Measurements from ENCODE around the gene ATRIP.

ATRIP gene

DNA sequence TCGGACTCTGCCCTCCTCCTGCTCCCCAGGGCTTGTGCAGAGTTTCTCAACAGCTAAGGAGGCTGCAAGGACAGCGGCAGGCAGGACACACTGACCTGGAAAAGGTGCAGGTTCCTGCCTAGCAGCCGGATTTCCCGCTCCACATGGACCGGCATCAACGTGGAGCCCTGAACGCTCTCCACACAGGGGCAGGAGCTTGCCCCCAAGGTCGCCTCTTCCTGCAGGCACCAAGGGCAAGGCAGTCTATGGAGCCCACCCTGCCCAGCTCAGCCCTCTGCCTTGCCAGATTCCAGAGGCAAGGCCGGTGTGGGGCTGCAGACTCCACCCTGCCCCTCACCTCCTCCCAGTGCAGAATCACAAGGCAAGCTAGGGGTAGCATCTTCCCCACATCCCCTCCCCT, 27.4 kb upstream of the ATRIP start:
- in situ Hi-C loops (cut with MboI; ENCODE audit: low pct_unique_long_range_greater_than_20kb, low sequenced_read_pairs, unreplicated experiment) = no loop called here
- DNase-seq (ENCODE audit: low spot score) = no peak
- TF ChIP-seq CTCF (IDR thresholded peaks at IDR 0.05; ENCODE audit: extremely low read depth, insufficient read depth, missing control alignments) = no peak

DNA sequence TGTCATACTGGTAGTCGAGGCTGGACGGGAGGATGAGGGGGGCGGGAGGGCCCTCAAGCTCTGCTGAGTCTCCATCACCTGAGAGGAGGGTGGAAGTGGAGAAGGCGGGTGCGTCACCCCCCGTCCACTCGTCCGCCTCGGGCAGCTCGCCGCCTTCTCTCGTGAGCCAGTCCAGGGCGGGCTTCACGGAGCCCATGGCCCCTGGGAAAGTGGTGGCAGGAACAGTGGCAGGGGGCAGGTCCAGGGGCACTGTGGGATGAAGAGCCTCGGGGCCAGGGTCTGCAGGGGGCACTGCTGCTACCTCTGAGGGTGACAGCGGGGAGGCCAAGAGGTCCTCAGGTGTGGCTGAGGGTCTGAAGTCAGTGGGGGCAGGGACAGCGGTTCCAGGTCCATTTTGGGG, 26.9 kb upstream of the ATRIP start:
- no peak for DNase-seq (ENCODE audit: low spot score)
- TF ChIP-seq CTCF (IDR thresholded peaks at IDR 0.05; ENCODE audit: extremely low read depth, insufficient read depth, missing control alignments) = no peak
- in situ Hi-C loops (cut with MboI; ENCODE audit: low pct_unique_long_range_greater_than_20kb, low sequenced_read_pairs, unreplicated experiment) = no loop called here

DNA sequence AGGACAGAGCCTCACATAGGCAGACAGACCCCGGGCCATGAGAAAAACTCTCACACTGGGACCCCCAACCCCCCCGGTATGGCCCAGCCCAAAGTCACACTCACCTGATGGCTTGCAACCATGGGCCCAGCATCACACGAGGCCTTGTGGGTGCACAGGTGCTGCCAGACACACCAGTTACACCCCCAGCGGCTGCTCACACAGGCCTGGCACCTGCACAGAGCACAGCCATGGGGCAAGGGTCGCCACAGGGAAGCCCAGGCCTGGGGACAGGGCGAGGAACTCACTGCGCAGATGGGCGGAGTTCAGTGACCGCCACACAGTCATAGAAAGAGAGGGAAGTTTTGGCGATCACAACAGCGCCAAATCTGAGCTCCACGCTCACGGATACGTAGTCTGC, 26.0 kb upstream of the ATRIP start:
- no peak for TF ChIP-seq CTCF (IDR thresholded peaks at IDR 0.05; ENCODE audit: extremely low read depth, insufficient read depth, missing control alignments)
- no peak for DNase-seq (ENCODE audit: low spot score)
- in situ Hi-C loops (cut with MboI; ENCODE audit: low pct_unique_long_range_greater_than_20kb, low sequenced_read_pairs, unreplicated experiment) = no loop called here

GRCh38 chr3:48422272-48422671, 24.3 kb upstream of the ATRIP start:
- no peak for DNase-seq (ENCODE audit: low spot score)
- TF ChIP-seq CTCF (IDR thresholded peaks at IDR 0.05; ENCODE audit: extremely low read depth, insufficient read depth, missing control alignments) = peak; percentile 14
- in situ Hi-C loops (cut with MboI; ENCODE audit: low pct_unique_long_range_greater_than_20kb, low sequenced_read_pairs, unreplicated experiment) = no loop called here

DNA sequence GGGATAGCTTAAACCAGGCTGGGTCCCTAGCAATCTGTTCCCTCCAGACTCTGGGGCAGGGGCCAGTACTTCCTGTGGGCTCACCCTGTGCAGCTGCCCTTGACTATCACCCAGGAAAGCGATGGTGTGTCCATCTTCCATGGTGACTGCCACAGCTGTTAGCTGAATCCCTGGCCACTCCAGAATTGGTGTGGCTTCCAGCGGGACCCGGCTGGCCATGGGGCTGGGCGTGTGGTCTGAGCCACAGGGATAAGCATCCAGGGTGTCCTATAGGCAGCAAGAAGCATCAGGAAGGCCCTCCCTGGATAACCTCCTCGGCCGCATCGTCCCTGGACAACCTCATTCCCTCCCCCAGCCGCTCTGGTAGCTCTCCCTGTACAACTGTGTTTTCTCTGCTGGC, 23.9 kb upstream of the ATRIP start:
- TF ChIP-seq CTCF (IDR thresholded peaks at IDR 0.05; ENCODE audit: extremely low read depth, insufficient read depth, missing control alignments) = no peak
- in situ Hi-C loops (cut with MboI; ENCODE audit: low pct_unique_long_range_greater_than_20kb, low sequenced_read_pairs, unreplicated experiment) = no loop called here
- DNase-seq (ENCODE audit: low spot score) = no peak

DNA sequence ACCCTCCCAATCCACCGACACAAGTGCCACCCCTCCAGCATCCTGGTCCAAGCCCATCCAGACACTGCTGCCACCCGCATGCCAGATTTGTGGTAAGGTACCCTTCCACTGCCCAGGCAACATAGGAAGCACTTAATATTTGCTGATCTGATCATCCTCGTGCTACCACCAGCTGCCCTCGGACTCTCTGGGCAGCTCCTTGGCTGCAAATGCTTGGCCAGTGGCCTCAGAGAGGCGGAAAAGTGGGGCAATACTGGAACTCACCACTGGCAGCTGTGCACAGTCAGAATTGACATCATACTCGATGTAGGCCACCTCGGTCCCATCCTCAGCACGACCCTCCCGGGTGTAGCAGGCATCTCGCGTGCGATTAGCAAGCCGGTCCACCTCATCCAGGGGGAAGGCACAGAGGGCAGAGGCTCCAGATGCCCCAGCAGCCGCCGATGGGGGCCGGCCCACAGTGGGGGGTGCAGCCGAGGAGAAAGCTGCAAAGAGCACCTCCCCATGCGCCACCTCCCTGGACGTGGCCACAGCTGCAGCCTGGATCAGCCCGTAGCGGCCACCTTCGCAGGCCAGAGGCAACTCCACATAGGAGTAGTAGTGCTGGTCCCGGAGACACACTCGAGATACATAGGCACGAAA, 23.2 kb upstream of the ATRIP start:
- no peak for DNase-seq (ENCODE audit: low spot score)
- TF ChIP-seq CTCF (IDR thresholded peaks at IDR 0.05; ENCODE audit: extremely low read depth, insufficient read depth, missing control alignments) = no peak
- in situ Hi-C loops (cut with MboI; ENCODE audit: low pct_unique_long_range_greater_than_20kb, low sequenced_read_pairs, unreplicated experiment) = no loop called here

All from GM13977 (cell line).